Keratinocyte (primary cell): ENCODE data around the gene NMD3. TPM values are rescaled to one million over a fixed set of nuclear protein-coding genes. Genes with fewer than 3 reads are reported as not detected.

ENCODE experiments used
- DNase-seq: peaks from one replicate; pipeline ENCODE4 v3.0.0-alpha.2; 2011; ENCODE audit warnings: low read depth, missing footprints, low spot score
- FAIRE-seq: peaks from 2 replicates; lab custom pipeline; 2011; peaks lifted over from hg19 to GRCh38; lab: Jason Lieb, UNC
- H2AFZ ChIP-seq: 2 replicates; pipeline ENCODE4 v1.6.0; 2012; ENCODE audit warnings: low read length, control low read depth, inconsistent platforms; ENCODE audit not compliant: control insufficient read depth
- H3K27ac ChIP-seq: 2 replicates; pipeline ENCODE4 v1.5.1; 2011; ENCODE audit warnings: low read length; ENCODE audit not compliant: control insufficient read depth, insufficient read depth
- H3K27me3 ChIP-seq: 3 replicates; pipeline ENCODE4 v1.6.0; 2011; ENCODE audit warnings: low read length; ENCODE audit not compliant: control insufficient read depth, insufficient read depth; ENCODE audit errors: extremely low read depth
- H3K36me3 ChIP-seq, 2 experiments: 2 replicates in 1 of 2; 3 replicates in 1 of 2; pipeline ENCODE4 v1.5.1; 2011; ENCODE audit warnings: low read length in 2 of 2, mild to moderate bottlenecking in 1 of 2; ENCODE audit not compliant: control insufficient read depth in 2 of 2, insufficient read depth in 2 of 2; ENCODE audit errors: extremely low read depth in 1 of 2
- H3K4me1 ChIP-seq: 3 replicates; pipeline ENCODE4 v1.5.1; 2011; ENCODE audit warnings: low read length; ENCODE audit not compliant: control insufficient read depth, insufficient read depth; ENCODE audit errors: extremely low read depth
- H3K4me2 ChIP-seq: 3 replicates; pipeline ENCODE4 v1.6.0; 2011; ENCODE audit warnings: low read depth, low read length; ENCODE audit not compliant: control insufficient read depth, insufficient read depth; ENCODE audit errors: extremely low read depth
- H3K4me3 ChIP-seq, 3 experiments: fragments of 200-600 bp in 1 of 3; sonication (generic) in 1 of 3; 2 replicates in 2 of 3; 3 replicates in 1 of 3; pipeline ENCODE4 v1.5.1; 2011 to 2016; ENCODE audit warnings: low read length in 3 of 3, mild to moderate bottlenecking in 3 of 3, control low read depth in 2 of 3, inconsistent platforms in 1 of 3, low read depth in 1 of 3, mixed read lengths in 1 of 3, mixed run types in 1 of 3, moderate library complexity in 1 of 3; ENCODE audit not compliant: control insufficient read depth in 2 of 3, insufficient read depth in 2 of 3; ENCODE audit errors: extremely low read depth in 1 of 3
- H3K79me2 ChIP-seq: 2 replicates; pipeline ENCODE4 v1.6.0; 2012; ENCODE audit warnings: low read length; ENCODE audit not compliant: control insufficient read depth, insufficient read depth
- H3K9ac ChIP-seq: 3 replicates; pipeline ENCODE4 v1.6.0; 2011; ENCODE audit warnings: low read length; ENCODE audit not compliant: control insufficient read depth, insufficient read depth; ENCODE audit errors: extremely low read depth
- H3K9me1 ChIP-seq: 3 replicates; pipeline ENCODE4 v1.6.0; 2011; ENCODE audit warnings: low read length; ENCODE audit not compliant: control insufficient read depth, insufficient read depth; ENCODE audit errors: extremely low read depth
- H3K9me3 ChIP-seq: 2 replicates; pipeline ENCODE4 v1.5.1; 2012; ENCODE audit warnings: low read depth, low read length; ENCODE audit not compliant: control insufficient read depth
- H4K20me1 ChIP-seq: 3 replicates; pipeline ENCODE4 v1.6.0; 2011; ENCODE audit warnings: low read length; ENCODE audit not compliant: control insufficient read depth, insufficient read depth; ENCODE audit errors: extremely low read depth
- CTCF ChIP-seq, 3 experiments: IDR thresholded peaks in 1 of 3; conservative IDR thresholded peaks in 1 of 3; optimal IDR thresholded peaks in 1 of 3; 2 replicates in 2 of 3; 3 replicates in 1 of 3; pipeline versions ENCODE3 to v1.5.1; 2011; ENCODE audit warnings: low read length in 3 of 3, mild to moderate bottlenecking in 3 of 3, moderate library complexity in 2 of 3, control low read depth in 1 of 3, inconsistent platforms in 1 of 3; ENCODE audit not compliant: insufficient read depth in 2 of 3; ENCODE audit errors: extremely low read depth in 1 of 3
- EZH2 ChIP-seq: IDR thresholded peaks from one replicate; pipeline ENCODE4 v1.6.1; 2012; ENCODE audit warnings: inconsistent platforms, mild to moderate bottlenecking, low read length, moderate library complexity
- dilution Hi-C: fragments of 300-500 bp; cut with MboI; formaldehyde crosslinking; loops from one replicate; pipeline ENCODE4 v1.7.0; 2020; ENCODE audit warnings: low sequenced_read_pairs; ENCODE audit not compliant: extremely low pct_ligation_motif_present
- polyA plus RNA-seq, 5 experiments: library from polyadenylated mRNA; depleted of rRNA in 3 of 5; stranded (reverse) in 3 of 5; stranded (forward) in 1 of 5; unstranded in 1 of 5; fragments of >200 nt; gene quantifications; 1 replicate in 1 of 5; 2 replicates in 3 of 5; 3 replicates in 1 of 5; pipeline versions ENCODE4 v1.2.1 to v1.2.3, GENCODE V29; 2011 to 2012; ENCODE audit warnings: missing spikeins in 2 of 5, low read depth in 1 of 5, low replicate concordance in 1 of 5

The NMD3 gene
- polyA plus RNA-seq, 1 donor (not counting 4 experiments of a cell fraction or from before 2014, with no cell fraction given) = 65.2 TPM

GRCh38 chr3:161291191-161291901, 70.2 kb downstream of the NMD3 start:
- DNase-seq = no peak

DNA sequence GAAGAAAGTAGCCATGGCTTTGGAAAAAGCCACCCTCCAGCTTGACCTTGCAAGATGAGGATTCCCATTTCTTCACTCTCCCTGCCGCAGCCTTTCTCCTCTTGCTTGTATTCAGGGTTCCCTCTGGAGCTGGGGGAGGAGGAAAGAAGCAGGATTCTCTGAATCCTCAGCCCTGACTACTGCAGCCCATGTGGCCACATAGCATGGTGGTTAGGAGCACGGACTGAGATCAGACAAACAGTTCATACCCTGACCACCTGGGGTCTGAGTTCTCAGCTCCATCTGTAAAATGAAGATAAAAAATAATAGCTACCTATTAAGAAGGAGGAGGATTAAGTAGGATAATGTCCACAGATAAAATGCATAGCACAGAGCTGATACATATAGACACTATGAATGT, 72.3 kb downstream of the NMD3 start:
- no peaks in the 10 kb centered on the region for H3K9me3 ChIP-seq
- FAIRE-seq = no peak
- TF ChIP-seq EZH2 = no peak
- no peak for TF ChIP-seq CTCF (optimal IDR thresholded peaks at IDR 0.05 in 1 of 3, IDR thresholded peaks at IDR 0.05 in 1 of 3, conservative IDR thresholded peaks at IDR 0.05 in 1 of 3; ENCODE audit: extremely low read depth in 1 of 3, insufficient read depth in 2 of 3, low read length in 3 of 3)

More at GRCh38 chr3:161291191-161291901, 70.2 kb downstream of the NMD3 start:
- no peaks in the 10 kb centered on the region for H3K9me1 ChIP-seq
- H3K4me2 ChIP-seq = no peak overlapping the region
- no peaks in the 10 kb centered on the region for H3K27me3 ChIP-seq
- H3K9me3 ChIP-seq = no peaks in the 10 kb centered on the region
- H2AFZ ChIP-seq = no peak overlapping the region
- no peak overlapping the region for H3K4me3 ChIP-seq
- no peak for TF ChIP-seq EZH2
- no peak for TF ChIP-seq CTCF (optimal IDR thresholded peaks at IDR 0.05 in 1 of 3, IDR thresholded peaks at IDR 0.05 in 1 of 3, conservative IDR thresholded peaks at IDR 0.05 in 1 of 3; ENCODE audit: extremely low read depth in 1 of 3, insufficient read depth in 2 of 3, low read length in 3 of 3)
- H3K9ac ChIP-seq = no peak overlapping the region
- H3K79me2 ChIP-seq = no peaks in the 10 kb centered on the region
- no peaks in the 10 kb centered on the region for H3K36me3 ChIP-seq
- no peaks in the 10 kb centered on the region for H3K4me1 ChIP-seq
- FAIRE-seq = peak; percentile 75
- dilution Hi-C loops = no loop called here
- no peak overlapping the region for H3K27ac ChIP-seq
- H4K20me1 ChIP-seq = no peaks in the 10 kb centered on the region

More for the DNA sequence above, 72.3 kb downstream of the NMD3 start:
- Histone ChIP-seq H3K4me2 (no peak overlapping the region), H3K36me3 (no peaks in the 10 kb centered on the region), H3K4me3 (no peak overlapping the region), H4K20me1 (no peaks in the 10 kb centered on the region), H3K9me1 (no peaks in the 10 kb centered on the region), H3K4me1 (no peaks in the 10 kb centered on the region), H3K27me3 (no peaks in the 10 kb centered on the region), H3K79me2 (no peaks in the 10 kb centered on the region), H3K9ac (no peak overlapping the region), H2AFZ (no peak overlapping the region), H3K27ac (no peak overlapping the region)
- dilution Hi-C loops = no loop called here
- no peak for DNase-seq
